Fibroblast of pulmonary artery (primary cell): Measurements from ENCODE around the gene CAMTA1.

ENCODE experiments used
- DNase-seq: peaks from one replicate; pipeline ENCODE4 v3.0.0-alpha.2; 2010; ENCODE audit warnings: low read depth
- H3K4me3 ChIP-seq: replicated peaks from 2 replicates; pipeline ENCODE4 v1.5.1; 2011; ENCODE audit warnings: low read depth, mild to moderate bottlenecking, control low read depth, low read length, moderate library complexity
- CTCF ChIP-seq: IDR thresholded peaks from 2 replicates; pipeline ENCODE4 v1.5.1; 2011; ENCODE audit warnings: mild to moderate bottlenecking, control low read depth, low read length, inconsistent platforms; ENCODE audit errors: missing control alignments

CAMTA1 gene

GRCh38 chr1:7469255-7469938 lies 684.1 kb downstream of the CAMTA1 start:
- no peak overlapping the region for H3K4me3 ChIP-seq
- TF ChIP-seq CTCF = no peak
- peak; percentile 28 for DNase-seq

- TF ChIP-seq CTCF = no peak
- DNase-seq = peak; percentile 96
Measured at GRCh38 chr1:7470904-7471638, 685.8 kb downstream of the CAMTA1 start.

GRCh38 chr1:7471836-7472235 lies 686.6 kb downstream of the CAMTA1 start:
- TF ChIP-seq CTCF = no peak

More at GRCh38 chr1:7470904-7471638, 685.8 kb downstream of the CAMTA1 start:
- H3K4me3 ChIP-seq = no peak overlapping the region

GRCh38 chr1:7473223-7474142 lies 688.2 kb downstream of the CAMTA1 start:
- DNase-seq = no peak
- H3K4me3 ChIP-seq = no peak overlapping the region
- no peak for TF ChIP-seq CTCF

More at GRCh38 chr1:7471836-7472235, 686.6 kb downstream of the CAMTA1 start:
- no peak overlapping the region for H3K4me3 ChIP-seq
- no peak for DNase-seq

DNA sequence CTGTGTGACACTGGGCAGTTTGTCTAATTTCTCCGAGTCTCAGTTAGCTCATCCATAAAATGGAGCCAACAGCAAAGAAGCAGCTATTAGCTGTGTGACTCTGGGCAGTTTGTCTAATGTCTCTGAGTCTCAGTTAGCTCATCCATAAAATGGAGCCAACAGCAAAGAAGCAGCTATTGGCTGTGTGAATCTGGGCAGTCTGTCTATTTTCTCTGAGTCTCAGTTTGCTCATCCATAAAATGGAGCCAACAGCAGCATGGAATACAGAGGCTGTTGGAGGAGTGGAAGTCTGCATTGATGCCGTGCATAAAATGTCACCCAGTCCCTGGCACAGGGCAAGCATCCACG lies 688.9 kb downstream of the CAMTA1 start:
- no peak overlapping the region for H3K4me3 ChIP-seq
- no peak for DNase-seq
- no peak for TF ChIP-seq CTCF

- no peak for DNase-seq
- TF ChIP-seq CTCF = no peak
- no peak overlapping the region for H3K4me3 ChIP-seq
Measured at GRCh38 chr1:7474786-7475502, 689.7 kb downstream of the CAMTA1 start.
